Spleen (tissue), 11 donors: ENCODE data around the gene APAF1. TPM values are rescaled to one million over a fixed set of nuclear protein-coding genes. Genes with fewer than 3 reads are reported as not detected.

Experiments
- DNase-seq: peaks from one replicate; pipeline ENCODE4 v3.0.0-alpha.2; 2020
- H3K27ac ChIP-seq, 8 donors: fragments of 200-600 bp; sonication (generic) in 7 of 8; 1 replicate in 4 of 8; 2 replicates in 4 of 8; pipeline versions ENCODE4 v1.5.0 to v1.8.0; 2016 to 2021; ENCODE audit warnings: inconsistent platforms in 4 of 8, mild to moderate bottlenecking in 4 of 8, moderate library complexity in 1 of 8
- H3K27me3 ChIP-seq, 7 donors: fragments of 200-600 bp; sonication (generic) in 6 of 7; replicated peaks in 1 of 7; 1 replicate in 4 of 7; 2 replicates in 3 of 7; pipeline versions ENCODE4 v1.5.0 to v1.8.0; 2016 to 2021; ENCODE audit warnings: inconsistent platforms in 3 of 7, mild to moderate bottlenecking in 1 of 7
- H3K36me3 ChIP-seq, 6 donors: fragments of 200-600 bp; sonication (generic) in 5 of 6; 1 replicate in 4 of 6; 2 replicates in 2 of 6; pipeline versions ENCODE4 v1.5.0 to v1.8.0; 2016 to 2021; ENCODE audit warnings: inconsistent platforms in 2 of 6
- H3K4me1 ChIP-seq, 6 donors: fragments of 200-600 bp; sonication (generic) in 5 of 6; 1 replicate in 3 of 6; 2 replicates in 3 of 6; pipeline versions ENCODE4 v1.5.0 to v1.8.0; 2016 to 2021; ENCODE audit warnings: inconsistent platforms in 3 of 6
- H3K4me3 ChIP-seq, 8 donors: fragments of 200-600 bp; sonication (generic) in 7 of 8; 1 replicate in 4 of 8; 2 replicates in 4 of 8; pipeline versions ENCODE4 v1.5.0 to v1.8.0; 2016 to 2021; ENCODE audit warnings: inconsistent platforms in 4 of 8, mild to moderate bottlenecking in 4 of 8, moderate library complexity in 2 of 8
- H3K9me3 ChIP-seq, 8 donors: fragments of 200-600 bp; sonication (generic) in 7 of 8; 1 replicate in 4 of 8; 2 replicates in 4 of 8; pipeline versions ENCODE4 v1.5.0 to v1.8.0; 2016 to 2021; ENCODE audit warnings: inconsistent platforms in 4 of 8
- CTCF ChIP-seq, 11 experiments: fragments of 200-600 bp in 7 of 11; fragments of 450-650 bp in 4 of 11; sonication (generic) in 4 of 11; IDR thresholded peaks in 8 of 11; conservative IDR thresholded peaks in 3 of 11; 1 replicate in 7 of 11; 2 replicates in 4 of 11; pipeline versions ENCODE4 v1.4.0 to v1.8.0; 2016 to 2021; ENCODE audit warnings: antibody characterized with exemption in 11 of 11, inconsistent platforms in 4 of 11, mild to moderate bottlenecking in 1 of 11
- POLR2A ChIP-seq, 3 donors: fragments of 450-650 bp; IDR thresholded peaks; one replicate each; pipeline ENCODE4 v1.5.1; 2017; ENCODE audit warnings: antibody characterized with exemption in 3 of 3, mild to moderate bottlenecking in 1 of 3
- POLR2AphosphoS5 ChIP-seq, 3 donors: sonication (generic); formaldehyde crosslinking; IDR thresholded peaks; one replicate each; pipeline ENCODE4 v1.5.1; 2017; ENCODE audit warnings: antibody characterized with exemption in 3 of 3
- WGBS, 5 donors: extraction: QIAGEN DNeasy Blood & Tissue Kit in 3 of 5; methylation state at CpG; one replicate each; pipeline versions ENCODE4 v1.1.5 to v1.1.7; 2013 to 2018; 5-methylcytosine and 5-hydroxymethylcytosine counted together
- intact Hi-C: fragments of 100-400 bp; cut with DNase I; formaldehyde crosslinking; loops from one replicate; pipeline ENCODE4 v1.15.0; 2023; ENCODE audit warnings: low total_unique reads
- polyA plus RNA-seq, 3 donors: library from polyadenylated mRNA; stranded (reverse); fragments of 200-250 nt; gene quantifications; one replicate each; pipeline ENCODE4 v1.2.1, GENCODE V29; 2013
- total RNA-seq, 7 donors: library from RNA; depleted of rRNA in 3 of 7; stranded (reverse); fragments of >200 nt in 3 of 7; fragmentation: NEBNext Ultra II Directional in 4 of 7; extraction: Animal tissue kit (Norgen Biotek cat#: 25700) in 4 of 7; gene quantifications; one replicate each; pipeline versions ENCODE4 v1.1.0 to v1.2.1, GENCODE V29; 2016 to 2021
- donor health status: healthy with polysubstance abuse.
- donor health status: DM: no; HTN: no; CAD: no; lungs with moderate emphysema.
- donor health status: DM: no; HTN: no; CAD: no.
- donor health status: Bipolar disorder and iron deficiency.
- donor health status: healthy.
- donor health status: DM: no; HTN: no; CAD: no.
- donor health status: DM: yes; HTN: yes; CAD: no.

The APAF1 gene
- total and polyA plus RNA-seq, 10 donors = 6.5 to 44.1 (median 30.6) TPM

GRCh38 chr12:98745578-98746391, 100.7 kb downstream of the APAF1 start:
- H3K4me1 ChIP-seq = peaks cover 7 to 19% (median 12%) of the 10 kb centered on the region in 6 donors
- no peak for TF ChIP-seq POLR2A (IDR thresholded peaks at IDR 0.05)
- no peak for TF ChIP-seq CTCF (IDR thresholded peaks at IDR 0.05 in 8 of 11, conservative IDR thresholded peaks at IDR 0.05 in 3 of 11)
- peak in 1 of 3 donors; percentile 11 for TF ChIP-seq POLR2AphosphoS5 (IDR thresholded peaks at IDR 0.05)
- H3K27me3 ChIP-seq = peaks cover 0 to 34% (median 16%) of the 10 kb centered on the region in 7 donors
- WGBS, 5 donors = 6 to 12% (median 7%) methylated on average over 21 to 54 of the region's 54 CpGs
- intact Hi-C loops = no loop called here
- no peaks in the 10 kb centered on the region for H3K36me3 ChIP-seq
- DNase-seq = no peak
- H3K9me3 ChIP-seq = peaks cover 0 to 2% (median 0%) of the 10 kb centered on the region in 8 donors
- H3K4me3 ChIP-seq = peak overlapping the region; percentile 16 to 71 (median 34)
- H3K27ac ChIP-seq = no peak overlapping the region

- 82 to 89% (median 84%) methylated on average over 3 of the region's 3 CpGs for WGBS, 5 donors
- no peak for TF ChIP-seq CTCF (IDR thresholded peaks at IDR 0.05 in 8 of 11, conservative IDR thresholded peaks at IDR 0.05 in 3 of 11)
- no peak for TF ChIP-seq POLR2AphosphoS5 (IDR thresholded peaks at IDR 0.05)
- no peak for TF ChIP-seq POLR2A (IDR thresholded peaks at IDR 0.05)
- H3K4me1 ChIP-seq = peaks cover 7 to 19% (median 12%) of the 10 kb centered on the region in 6 donors
- H3K9me3 ChIP-seq = no peaks in the 10 kb centered on the region
- no peaks in the 10 kb centered on the region for H3K36me3 ChIP-seq
- H3K4me3 ChIP-seq = no peak overlapping the region
- no peak overlapping the region for H3K27ac ChIP-seq
- H3K27me3 ChIP-seq = peaks cover 0 to 34% (median 16%) of the 10 kb centered on the region in 7 donors
- intact Hi-C loops = no loop called here
- no peak for DNase-seq
Measured at GRCh38 chr12:98748463-98748862, 103.4 kb downstream of the APAF1 start.

- H3K4me3 ChIP-seq = no peak overlapping the region
- TF ChIP-seq CTCF (IDR thresholded peaks at IDR 0.05 in 8 of 11, conservative IDR thresholded peaks at IDR 0.05 in 3 of 11) (no peak), POLR2A (IDR thresholded peaks at IDR 0.05) (no peak), POLR2AphosphoS5 (IDR thresholded peaks at IDR 0.05) (no peak)
- intact Hi-C loops = no loop called here
- no peaks in the 10 kb centered on the region for H3K9me3 ChIP-seq
- no peaks in the 10 kb centered on the region for H3K36me3 ChIP-seq
- H3K4me1 ChIP-seq = peaks cover 7 to 10% (median 8%) of the 10 kb centered on the region in 6 donors
- H3K27ac ChIP-seq = no peak overlapping the region
- WGBS, 5 donors = 68 to 81% (median 75%) methylated on average over 9 of the region's 9 CpGs
- DNase-seq = no peak
- peaks cover 0 to 25% (median 12%) of the 10 kb centered on the region in 7 donors for H3K27me3 ChIP-seq
Measured at GRCh38 chr12:98750511-98750910, 105.4 kb downstream of the APAF1 start.

- intact Hi-C loops = no loop called here
- DNase-seq = no peak
- Histone ChIP-seq H3K4me3 (no peak overlapping the region), H3K4me1 (no peaks in the 10 kb centered on the region), H3K9me3 (no peaks in the 10 kb centered on the region), H3K27ac (no peak overlapping the region), H3K27me3 (peaks cover 0 to 14% (median under 1%) of the 10 kb centered on the region in 7 donors), H3K36me3 (no peaks in the 10 kb centered on the region)
- WGBS, 5 donors = 78 to 84% (median 80%) methylated on average over 4 of the region's 4 CpGs
- TF ChIP-seq CTCF (IDR thresholded peaks at IDR 0.05 in 8 of 11, conservative IDR thresholded peaks at IDR 0.05 in 3 of 11) (no peak), POLR2AphosphoS5 (IDR thresholded peaks at IDR 0.05) (no peak), POLR2A (IDR thresholded peaks at IDR 0.05) (no peak)
Measured at GRCh38 chr12:98751580-98752115, 106.6 kb downstream of the APAF1 start.
